HG03103 (cell line): Measurements from ENCODE around the gene POLR3K.
"Not testable (repeated sequence)": the region's sequence is repeated elsewhere in the genome, so short reads cannot be mapped to it uniquely, and the experiment has no call there.

Source experiments
- ATAC-seq: cut with Tn5 transposase; IDR thresholded peaks from one replicate; pipeline ENCODE4 v1.9.1; 2021; ENCODE audit warnings: low read depth; ENCODE audit not compliant: unreplicated experiment

POLR3K gene

GRCh38 chr16:24151-24550, 29.3 kb downstream of the POLR3K start:
- ATAC-seq, result not testable (repeated sequence)

DNA sequence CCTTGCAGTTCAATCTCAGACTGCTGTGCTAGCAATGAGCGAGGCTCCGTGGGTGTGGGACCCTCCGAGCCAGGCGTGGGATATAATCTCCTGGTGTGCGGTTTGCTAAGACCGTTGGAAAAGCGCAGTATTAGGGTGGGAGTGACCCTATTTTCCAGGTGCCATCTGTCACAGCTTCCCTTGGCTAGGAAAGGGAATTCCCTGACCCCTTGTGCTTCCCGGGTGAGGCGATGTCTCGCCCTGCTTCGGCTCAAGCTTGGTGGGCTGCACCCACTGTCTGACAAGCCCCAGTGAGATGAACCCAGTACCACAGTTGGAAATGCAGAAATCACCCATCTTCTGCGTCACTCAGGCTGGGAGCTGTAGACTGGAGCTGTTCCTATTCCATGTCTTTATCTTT, 32.5 kb downstream of the POLR3K start:
- ATAC-seq, result not testable (repeated sequence)

- ATAC-seq, result not testable (repeated sequence)
Observed at GRCh38 chr16:17062-17765, 36.2 kb downstream of the POLR3K start.

- ATAC-seq, result not testable (repeated sequence)
Observed at GRCh38 chr16:10772-11171, 42.6 kb downstream of the POLR3K start.

DNA sequence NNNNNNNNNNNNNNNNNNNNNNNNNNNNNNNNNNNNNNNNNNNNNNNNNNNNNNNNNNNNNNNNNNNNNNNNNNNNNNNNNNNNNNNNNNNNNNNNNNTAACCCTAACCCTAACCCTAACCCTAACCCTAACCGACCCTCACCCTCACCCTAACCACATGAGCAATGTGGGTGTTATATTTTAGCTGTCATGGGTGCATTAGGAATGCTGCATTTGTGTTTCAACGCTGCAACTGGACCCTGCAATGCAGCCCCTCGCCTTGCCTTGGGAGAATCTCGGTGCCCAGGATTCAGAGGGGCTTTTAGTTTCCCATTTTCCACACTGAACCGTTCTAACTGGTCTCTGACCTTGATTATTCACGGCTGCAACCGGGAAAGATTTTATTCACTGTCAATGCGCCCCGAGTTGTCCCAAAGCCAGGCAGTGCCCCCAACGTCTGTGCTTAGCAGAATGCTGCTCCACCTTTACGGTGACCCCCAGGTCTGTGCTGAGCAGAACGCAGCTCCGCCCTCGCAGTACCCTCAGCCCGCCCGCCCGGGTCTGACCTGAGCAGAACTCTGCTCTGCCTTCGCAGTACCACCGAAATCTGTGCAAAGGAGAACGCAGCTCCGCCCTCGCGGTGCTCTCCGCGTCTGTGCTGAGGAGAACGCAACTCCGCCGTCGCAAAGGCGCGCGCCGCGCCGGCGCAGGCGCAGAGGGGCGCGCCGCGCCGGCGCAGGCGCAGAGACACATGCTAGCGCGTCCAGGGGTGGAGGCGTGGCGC, 43.3 kb downstream of the POLR3K start:
- ATAC-seq, result no peak
